ENCODE measurements around the gene LRRC8D. TPM values are rescaled to one million over a fixed set of nuclear protein-coding genes. Genes with fewer than 3 reads are reported as not detected.

The LRRC8D gene
- polyA plus RNA-seq, 3 donors: 28.0 to 43.8 (median 42.9) TPM

- Histone ChIP-seq H3K27me3 (ENCODE audit: control insufficient read depth in 2 of 2, insufficient read depth in 2 of 2, low read length in 2 of 2) (no peaks in the 10 kb centered on the region), H3K9me3 (replicated peaks in 1 of 2; ENCODE audit: control insufficient read depth in 1 of 2, insufficient read depth in 1 of 2, low read length in 2 of 2) (no peaks in the 10 kb centered on the region), H3K4me3 (replicated peaks in 1 of 3; ENCODE audit: low read depth in 2 of 3, low read length in 3 of 3) (peak overlapping the region in 1 of 3 experiments; percentile 5), H3K9ac (ENCODE audit: insufficient read depth, low read length, poor library complexity, severe bottlenecking) (no peak overlapping the region), H4K20me1 (ENCODE audit: insufficient read depth, low read length) (no peaks in the 10 kb centered on the region), H3K27ac (ENCODE audit: low read depth in 1 of 2, low read length in 2 of 2) (no peak overlapping the region), H3K4me2 (replicated peaks; ENCODE audit: extremely low read depth, low read length, poor library complexity, severe bottlenecking) (no peak overlapping the region), H3K36me3 (replicated peaks in 1 of 2; ENCODE audit: control insufficient read depth in 1 of 2, insufficient read depth in 2 of 2, low read length in 2 of 2) (no peaks in the 10 kb centered on the region), H3K4me1 (ENCODE audit: control insufficient read depth in 1 of 2, insufficient read depth in 2 of 2, low read length in 2 of 2) (peaks cover 69 to 71% of the 10 kb centered on the region in 2 donors), H2AFZ (ENCODE audit: insufficient read depth, low read depth, low read length, poor library complexity, severe bottlenecking) (no peak overlapping the region), H3K79me2 (ENCODE audit: insufficient read depth, low read length) (no peaks in the 10 kb centered on the region)
- no peak for TF ChIP-seq CTCF (IDR thresholded peaks at IDR 0.05)
- intact Hi-C loops (cut with micrococcal nuclease): no loop called here
- peaks cover 0 to 8% (median 0%) of the 10 kb centered on the region in 7 donors for H3K9me3 Mint-ChIP-seq
- H3K36me3 Mint-ChIP-seq: no peaks in the 10 kb centered on the region
- peak overlapping the region in 1 of 2 donors; percentile 26 for H3K4me3 Mint-ChIP-seq
- H3K4me1 Mint-ChIP-seq: peaks cover 72% of the 10 kb centered on the region
- H3K27me3 Mint-ChIP-seq (ENCODE audit: low read depth in 3 of 3): no peaks in the 10 kb centered on the region
- H3K27ac Mint-ChIP-seq: peak overlapping the region in 3 of 7 donors; percentile 0 to 43 (median 22)
- peak in 2 of 3 donors; percentile 34 to 45 for DNase-seq
- no CpG with 5 or more reads among the region's 1 CpG for WGBS (ENCODE audit: insufficient coverage)
Measured at GRCh38 chr1:89810302-89810701, 10.5 kb upstream of the LRRC8D start.

- Histone ChIP-seq H3K27me3 (ENCODE audit: control insufficient read depth in 2 of 2, insufficient read depth in 2 of 2, low read length in 2 of 2) (no peaks in the 10 kb centered on the region), H3K27ac (ENCODE audit: low read depth in 1 of 2, low read length in 2 of 2) (no peak overlapping the region), H3K9me3 (replicated peaks in 1 of 2; ENCODE audit: control insufficient read depth in 1 of 2, insufficient read depth in 1 of 2, low read length in 2 of 2) (no peaks in the 10 kb centered on the region), H3K9ac (ENCODE audit: insufficient read depth, low read length, poor library complexity, severe bottlenecking) (no peak overlapping the region), H2AFZ (ENCODE audit: insufficient read depth, low read depth, low read length, poor library complexity, severe bottlenecking) (no peak overlapping the region), H3K36me3 (replicated peaks in 1 of 2; ENCODE audit: control insufficient read depth in 1 of 2, insufficient read depth in 2 of 2, low read length in 2 of 2) (no peaks in the 10 kb centered on the region), H3K4me3 (replicated peaks in 1 of 3; ENCODE audit: low read depth in 2 of 3, low read length in 3 of 3) (no peak overlapping the region), H3K4me2 (replicated peaks; ENCODE audit: extremely low read depth, low read length, poor library complexity, severe bottlenecking) (no peak overlapping the region), H3K4me1 (ENCODE audit: control insufficient read depth in 1 of 2, insufficient read depth in 2 of 2, low read length in 2 of 2) (peaks cover 74 to 77% of the 10 kb centered on the region in 2 donors), H4K20me1 (ENCODE audit: insufficient read depth, low read length) (no peaks in the 10 kb centered on the region), H3K79me2 (ENCODE audit: insufficient read depth, low read length) (no peaks in the 10 kb centered on the region)
- Mint-ChIP-seq H3K4me1 (peaks cover 78% of the 10 kb centered on the region), H3K9me3 (peaks cover 0 to 8% (median 0%) of the 10 kb centered on the region in 7 donors), H3K27ac (no peak overlapping the region), H3K36me3 (no peaks in the 10 kb centered on the region), H3K27me3 (ENCODE audit: low read depth in 3 of 3) (no peaks in the 10 kb centered on the region), H3K4me3 (no peak overlapping the region)
- no peak for DNase-seq
- TF ChIP-seq CTCF (IDR thresholded peaks at IDR 0.05): no peak
- intact Hi-C loops (cut with micrococcal nuclease): no loop called here
- WGBS (ENCODE audit: insufficient coverage): no CpG with 5 or more reads among the region's 1 CpG
Measured at GRCh38 chr1:89810880-89811279, 10.0 kb upstream of the LRRC8D start.
